ENCODE data around the gene STN1.

The STN1 gene

GRCh38 chr10:103881416-103882284 is 36.3 kb downstream of the STN1 start:
- Histone ChIP-seq H3K36me3 (ENCODE audit: control insufficient read depth, insufficient read depth, low read length) (peaks cover 25% of the 10 kb centered on the region), H3K9ac (ENCODE audit: low read length) (no peak overlapping the region), H3K4me3 (ENCODE audit: low read depth, low read length) (no peak overlapping the region), H3K9me3 (ENCODE audit: control insufficient read depth, insufficient read depth, low read depth, low read length) (no peaks in the 10 kb centered on the region), H3K4me1 (ENCODE audit: control insufficient read depth, insufficient read depth, low read length) (no peaks in the 10 kb centered on the region; the same call in 1 of the 2 replicates), H3K27ac (ENCODE audit: low read depth, low read length) (no peak overlapping the region), H3K27me3 (ENCODE audit: control insufficient read depth, insufficient read depth, low read length) (no peaks in the 10 kb centered on the region)

DNA sequence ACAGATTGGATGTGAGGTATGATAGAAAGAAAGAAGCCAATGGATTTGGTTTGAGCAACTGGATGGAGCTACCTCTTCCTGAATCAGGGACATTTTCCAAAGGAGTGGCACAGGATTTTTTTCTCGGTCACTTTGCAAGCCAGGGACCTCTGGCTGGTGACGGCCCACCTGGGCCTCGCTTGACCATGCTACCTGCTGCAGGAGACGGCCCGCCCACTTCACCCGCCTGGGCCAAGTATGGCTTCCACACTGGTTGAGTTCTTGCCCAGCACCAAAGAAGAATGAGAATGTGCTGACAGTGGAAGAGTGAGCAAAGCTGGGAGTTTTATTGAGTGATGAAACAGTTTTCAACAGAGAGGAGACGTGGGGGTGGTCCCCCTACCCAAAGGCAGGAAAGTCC is 38.2 kb downstream of the STN1 start:
- no peaks in the 10 kb centered on the region for H3K9me3 ChIP-seq (ENCODE audit: control insufficient read depth, insufficient read depth, low read depth, low read length)
- H3K9ac ChIP-seq (ENCODE audit: low read length): no peak overlapping the region
- no peak overlapping the region for H3K4me3 ChIP-seq (ENCODE audit: low read depth, low read length)
- peaks cover 24% of the 10 kb centered on the region for H3K36me3 ChIP-seq (ENCODE audit: control insufficient read depth, insufficient read depth, low read length)
- no peak overlapping the region for H3K27ac ChIP-seq (ENCODE audit: low read depth, low read length)
- H3K4me1 ChIP-seq (ENCODE audit: control insufficient read depth, insufficient read depth, low read length): no peaks in the 10 kb centered on the region; the same call in 1 of the 2 replicates
- no peaks in the 10 kb centered on the region for H3K27me3 ChIP-seq (ENCODE audit: control insufficient read depth, insufficient read depth, low read length)

DNA sequence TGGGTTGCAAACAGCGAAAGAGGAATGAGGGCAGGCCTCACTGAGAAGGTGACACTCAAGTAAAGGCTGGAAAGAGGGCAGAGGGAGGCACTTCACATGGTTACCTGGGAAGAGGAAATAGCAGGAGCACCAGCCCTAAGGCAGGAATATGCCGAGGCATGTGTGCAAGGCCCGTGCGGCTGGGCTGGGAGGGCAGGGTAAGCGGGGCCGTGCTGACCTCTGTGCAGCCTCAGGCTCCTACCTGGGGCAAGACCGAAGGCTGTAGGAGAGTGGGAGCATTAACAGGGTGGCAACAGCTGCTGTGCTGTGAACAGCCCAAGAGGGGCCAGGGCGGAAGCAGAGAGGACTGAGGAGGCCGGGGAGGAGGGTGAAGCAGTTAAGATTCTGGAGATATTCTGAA is 38.6 kb downstream of the STN1 start:
- Histone ChIP-seq H3K27ac (ENCODE audit: low read depth, low read length) (no peak overlapping the region), H3K9ac (ENCODE audit: low read length) (no peak overlapping the region), H3K4me1 (ENCODE audit: control insufficient read depth, insufficient read depth, low read length) (no peaks in the 10 kb centered on the region; the same call in 1 of the 2 replicates), H3K27me3 (ENCODE audit: control insufficient read depth, insufficient read depth, low read length) (no peaks in the 10 kb centered on the region), H3K4me3 (ENCODE audit: low read depth, low read length) (no peak overlapping the region), H3K9me3 (ENCODE audit: control insufficient read depth, insufficient read depth, low read depth, low read length) (no peaks in the 10 kb centered on the region), H3K36me3 (ENCODE audit: control insufficient read depth, insufficient read depth, low read length) (peaks cover 24% of the 10 kb centered on the region)

GRCh38 chr10:103877861-103878260 is 40.1 kb downstream of the STN1 start:
- H3K9ac ChIP-seq (ENCODE audit: low read length): no peak overlapping the region

DNA sequence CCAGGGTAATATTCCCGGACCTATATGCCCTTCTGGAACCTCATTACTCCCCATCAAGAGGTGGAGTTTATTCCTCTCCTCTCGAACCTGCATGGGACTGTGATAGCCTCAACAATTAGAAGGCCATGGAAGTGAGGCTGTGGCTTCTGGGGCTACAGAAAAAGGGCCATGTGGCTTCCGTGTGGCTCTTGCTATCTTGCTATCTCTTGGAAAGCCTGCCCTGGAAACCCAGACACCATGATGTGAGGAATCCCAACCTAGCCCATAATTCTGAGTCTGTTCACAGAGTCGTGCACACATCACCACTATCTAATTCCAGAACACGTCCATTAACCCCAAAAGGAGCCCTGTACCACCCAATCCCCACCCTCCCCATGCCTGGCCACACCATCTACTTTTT is 41.8 kb downstream of the STN1 start:
- no peaks in the 10 kb centered on the region for H3K27me3 ChIP-seq (ENCODE audit: control insufficient read depth, insufficient read depth, low read length)
- no peak overlapping the region for H3K4me3 ChIP-seq (ENCODE audit: low read depth, low read length)
- H3K9me3 ChIP-seq (ENCODE audit: control insufficient read depth, insufficient read depth, low read depth, low read length): no peaks in the 10 kb centered on the region
- peaks cover under 1% of the 10 kb centered on the region; the same call in 1 of the 2 replicates for H3K4me1 ChIP-seq (ENCODE audit: control insufficient read depth, insufficient read depth, low read length)
- no peak overlapping the region for H3K9ac ChIP-seq (ENCODE audit: low read length)
- no peak overlapping the region for H3K27ac ChIP-seq (ENCODE audit: low read depth, low read length)
- H3K36me3 ChIP-seq (ENCODE audit: control insufficient read depth, insufficient read depth, low read length): peaks cover 8% of the 10 kb centered on the region; the same call in 1 of the 2 replicates

More at GRCh38 chr10:103877861-103878260, 40.1 kb downstream of the STN1 start:
- H3K9me3 ChIP-seq (ENCODE audit: control insufficient read depth, insufficient read depth, low read depth, low read length): no peaks in the 10 kb centered on the region
- H3K4me3 ChIP-seq (ENCODE audit: low read depth, low read length): no peak overlapping the region
- H3K4me1 ChIP-seq (ENCODE audit: control insufficient read depth, insufficient read depth, low read length): no peaks in the 10 kb centered on the region
- H3K27ac ChIP-seq (ENCODE audit: low read depth, low read length): no peak overlapping the region
- H3K36me3 ChIP-seq (ENCODE audit: control insufficient read depth, insufficient read depth, low read length): peaks cover 24% of the 10 kb centered on the region
- H3K27me3 ChIP-seq (ENCODE audit: control insufficient read depth, insufficient read depth, low read length): no peaks in the 10 kb centered on the region

GRCh38 chr10:103874730-103875129 is 43.3 kb downstream of the STN1 start:
- Histone ChIP-seq H3K4me1 (ENCODE audit: control insufficient read depth, insufficient read depth, low read length) (peaks cover 13% of the 10 kb centered on the region), H3K36me3 (ENCODE audit: control insufficient read depth, insufficient read depth, low read length) (0 out of 2 replicates have a peak, but pooled peaks cover 5% of the 10 kb centered on the region), H3K4me3 (ENCODE audit: low read depth, low read length) (no peak overlapping the region), H3K9ac (ENCODE audit: low read length) (no peak overlapping the region), H3K27me3 (ENCODE audit: control insufficient read depth, insufficient read depth, low read length) (no peaks in the 10 kb centered on the region), H3K27ac (ENCODE audit: low read depth, low read length) (no peak overlapping the region), H3K9me3 (ENCODE audit: control insufficient read depth, insufficient read depth, low read depth, low read length) (no peaks in the 10 kb centered on the region)

GRCh38 chr10:103872137-103872931 is 45.6 kb downstream of the STN1 start:
- Histone ChIP-seq H3K4me1 (ENCODE audit: control insufficient read depth, insufficient read depth, low read length) (peaks cover 13% of the 10 kb centered on the region), H3K27me3 (ENCODE audit: control insufficient read depth, insufficient read depth, low read length) (no peaks in the 10 kb centered on the region), H3K9me3 (ENCODE audit: control insufficient read depth, insufficient read depth, low read depth, low read length) (no peaks in the 10 kb centered on the region), H3K36me3 (ENCODE audit: control insufficient read depth, insufficient read depth, low read length) (no peaks in the 10 kb centered on the region), H3K27ac (ENCODE audit: low read depth, low read length) (no peak overlapping the region), H3K4me3 (ENCODE audit: low read depth, low read length) (no peak overlapping the region), H3K9ac (ENCODE audit: low read length) (no peak overlapping the region)

- peaks cover under 1% of the 10 kb centered on the region; the same call in 1 of the 2 replicates for H3K9me3 ChIP-seq (ENCODE audit: control insufficient read depth, insufficient read depth, low read depth, low read length)
- H3K27ac ChIP-seq (ENCODE audit: low read depth, low read length): no peak overlapping the region
- H3K36me3 ChIP-seq (ENCODE audit: control insufficient read depth, insufficient read depth, low read length): no peaks in the 10 kb centered on the region
- H3K9ac ChIP-seq (ENCODE audit: low read length): no peak overlapping the region
- H3K4me1 ChIP-seq (ENCODE audit: control insufficient read depth, insufficient read depth, low read length): peaks cover 13% of the 10 kb centered on the region
- H3K27me3 ChIP-seq (ENCODE audit: control insufficient read depth, insufficient read depth, low read length): no peaks in the 10 kb centered on the region
- no peak overlapping the region for H3K4me3 ChIP-seq (ENCODE audit: low read depth, low read length)
Measured at GRCh38 chr10:103871006-103871405, 47.0 kb downstream of the STN1 start.

DNA sequence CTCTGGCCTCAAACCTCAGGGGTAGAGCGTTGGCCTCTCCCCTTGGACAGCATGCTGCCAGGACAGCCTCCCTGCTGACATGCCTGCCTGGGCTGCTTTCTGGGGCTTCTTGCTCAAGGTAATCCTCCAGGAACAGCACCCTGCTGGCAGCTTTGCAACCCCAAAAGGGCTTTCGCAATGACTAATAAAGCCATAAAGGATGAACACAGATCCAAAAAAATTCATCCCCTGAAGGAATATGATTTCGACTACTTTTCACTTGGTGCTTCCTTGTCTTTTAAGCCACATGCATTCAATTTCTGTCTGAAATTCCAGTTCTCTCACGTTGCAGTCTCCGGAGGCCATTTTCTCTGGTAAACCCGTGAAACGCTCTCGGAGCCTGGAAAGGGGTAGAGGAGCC is 47.5 kb downstream of the STN1 start:
- no peaks in the 10 kb centered on the region for H3K27me3 ChIP-seq (ENCODE audit: control insufficient read depth, insufficient read depth, low read length)
- H3K9ac ChIP-seq (ENCODE audit: low read length): no peak overlapping the region
- H3K36me3 ChIP-seq (ENCODE audit: control insufficient read depth, insufficient read depth, low read length): no peaks in the 10 kb centered on the region
- no peak overlapping the region for H3K27ac ChIP-seq (ENCODE audit: low read depth, low read length)
- H3K9me3 ChIP-seq (ENCODE audit: control insufficient read depth, insufficient read depth, low read depth, low read length): peaks cover 4% of the 10 kb centered on the region; the same call in 1 of the 2 replicates
- H3K4me3 ChIP-seq (ENCODE audit: low read depth, low read length): no peak overlapping the region
- H3K4me1 ChIP-seq (ENCODE audit: control insufficient read depth, insufficient read depth, low read length): peaks cover 13% of the 10 kb centered on the region

DNA sequence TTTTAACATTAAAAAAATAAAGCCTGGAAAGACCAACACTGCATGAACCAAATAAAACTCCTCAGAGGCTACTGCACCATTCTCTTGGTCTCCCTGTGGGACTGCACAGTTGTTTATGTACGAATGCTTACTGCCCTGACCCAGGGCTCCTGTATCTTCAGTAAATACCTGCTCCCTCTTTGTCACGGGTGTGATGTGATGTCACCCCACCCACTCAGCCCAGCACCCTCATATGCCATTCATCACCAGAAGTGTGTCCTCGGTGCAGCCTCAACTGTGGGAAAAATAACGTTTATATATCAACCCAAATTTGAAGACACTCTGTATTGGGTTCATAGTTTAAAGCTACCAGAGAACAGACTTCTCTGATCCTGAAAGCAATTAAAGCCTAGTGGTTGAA is 48.6 kb downstream of the STN1 start:
- H3K9me3 ChIP-seq (ENCODE audit: control insufficient read depth, insufficient read depth, low read depth, low read length): peaks cover 11% of the 10 kb centered on the region; the same call in 1 of the 2 replicates
- no peak overlapping the region for H3K27ac ChIP-seq (ENCODE audit: low read depth, low read length)
- H3K27me3 ChIP-seq (ENCODE audit: control insufficient read depth, insufficient read depth, low read length): no peaks in the 10 kb centered on the region
- no peaks in the 10 kb centered on the region for H3K36me3 ChIP-seq (ENCODE audit: control insufficient read depth, insufficient read depth, low read length)
- H3K9ac ChIP-seq (ENCODE audit: low read length): no peak overlapping the region
- H3K4me1 ChIP-seq (ENCODE audit: control insufficient read depth, insufficient read depth, low read length): peaks cover 13% of the 10 kb centered on the region
- no peak overlapping the region for H3K4me3 ChIP-seq (ENCODE audit: low read depth, low read length)

DNA sequence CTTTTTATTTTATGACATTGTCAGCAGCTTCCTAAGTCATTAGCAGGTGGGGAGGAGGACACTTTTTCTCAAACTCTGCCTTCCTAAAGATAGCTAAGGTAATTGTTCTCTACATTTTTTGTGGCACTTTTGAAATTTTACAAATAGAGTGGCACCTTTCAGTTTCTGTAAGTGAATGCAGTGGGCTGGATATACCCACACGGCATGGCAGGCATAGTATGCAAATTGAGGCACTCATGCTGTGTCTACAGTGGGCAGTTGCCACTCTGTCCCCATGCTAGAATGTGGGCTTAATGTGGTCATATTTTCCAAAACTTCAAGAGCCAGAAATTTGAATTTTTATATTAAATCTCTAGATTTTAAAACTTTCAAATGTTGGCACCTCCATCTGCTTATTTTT is 49.8 kb downstream of the STN1 start:
- no peaks in the 10 kb centered on the region for H3K27me3 ChIP-seq (ENCODE audit: control insufficient read depth, insufficient read depth, low read length)

More for the DNA sequence above, 49.8 kb downstream of the STN1 start:
- H3K4me1 ChIP-seq (ENCODE audit: control insufficient read depth, insufficient read depth, low read length): peaks cover 13% of the 10 kb centered on the region
- H3K4me3 ChIP-seq (ENCODE audit: low read depth, low read length): no peak overlapping the region
- no peak overlapping the region for H3K9ac ChIP-seq (ENCODE audit: low read length)
- H3K9me3 ChIP-seq (ENCODE audit: control insufficient read depth, insufficient read depth, low read depth, low read length): peaks cover 11% of the 10 kb centered on the region; the same call in 1 of the 2 replicates
- no peaks in the 10 kb centered on the region for H3K36me3 ChIP-seq (ENCODE audit: control insufficient read depth, insufficient read depth, low read length)
- H3K27ac ChIP-seq (ENCODE audit: low read depth, low read length): no peak overlapping the region

All from HUES6 (cell line).